ENCODE results near the gene CD79A.

CD79A gene

DNA sequence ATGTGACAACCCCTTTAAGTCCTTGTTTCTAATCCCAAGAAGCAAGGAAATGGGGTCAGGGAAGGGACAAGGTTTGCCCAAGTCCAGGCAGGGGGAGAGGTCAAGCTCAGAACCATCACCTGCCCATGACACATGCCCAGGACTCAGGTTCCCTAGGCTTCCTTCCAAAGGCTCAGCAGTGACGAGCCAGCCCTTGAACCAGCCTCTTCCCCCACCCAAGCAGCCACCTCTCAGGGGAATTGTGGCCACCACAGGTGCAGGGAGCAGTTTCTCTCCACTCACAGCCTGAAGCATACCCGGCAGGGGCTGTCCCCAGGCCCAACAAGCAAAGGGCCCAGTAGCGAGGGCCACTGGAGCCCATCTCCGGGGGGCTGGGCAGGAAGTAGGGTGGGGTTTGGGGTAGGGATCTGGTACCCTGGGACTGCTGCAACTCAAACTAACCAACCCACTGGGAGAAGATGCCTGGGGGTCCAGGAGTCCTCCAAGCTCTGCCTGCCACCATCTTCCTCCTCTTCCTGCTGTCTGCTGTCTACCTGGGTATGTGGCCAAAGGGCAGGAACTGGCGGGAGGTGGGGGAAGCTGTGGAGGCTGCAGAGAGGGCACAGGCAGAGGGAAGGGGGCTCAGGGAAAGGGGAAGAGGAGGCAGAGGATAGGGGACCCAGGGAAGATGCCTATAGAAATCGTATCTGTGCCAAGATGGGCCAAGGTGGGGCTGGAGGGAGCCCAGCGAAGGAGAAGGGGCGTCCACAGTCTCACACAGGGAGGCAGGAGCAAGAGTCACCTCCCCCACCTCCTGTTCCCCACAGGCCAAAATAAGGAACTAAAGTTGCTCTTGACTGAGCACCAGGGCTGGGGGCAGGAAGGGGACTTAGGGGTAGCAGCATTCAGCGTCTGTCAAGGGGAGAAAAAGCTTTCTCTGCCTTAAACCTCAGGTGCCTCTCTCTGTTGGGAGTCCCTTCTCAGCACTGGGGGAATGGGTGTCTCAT, at the start of gene CD79A:
Gene CD79A, plus strand, starts transcription at position 433 of the 986 bp plus-strand sequence. Its CDS starts 26 bp downstream, at position 459.
- FAIRE-seq: no peak

DNA sequence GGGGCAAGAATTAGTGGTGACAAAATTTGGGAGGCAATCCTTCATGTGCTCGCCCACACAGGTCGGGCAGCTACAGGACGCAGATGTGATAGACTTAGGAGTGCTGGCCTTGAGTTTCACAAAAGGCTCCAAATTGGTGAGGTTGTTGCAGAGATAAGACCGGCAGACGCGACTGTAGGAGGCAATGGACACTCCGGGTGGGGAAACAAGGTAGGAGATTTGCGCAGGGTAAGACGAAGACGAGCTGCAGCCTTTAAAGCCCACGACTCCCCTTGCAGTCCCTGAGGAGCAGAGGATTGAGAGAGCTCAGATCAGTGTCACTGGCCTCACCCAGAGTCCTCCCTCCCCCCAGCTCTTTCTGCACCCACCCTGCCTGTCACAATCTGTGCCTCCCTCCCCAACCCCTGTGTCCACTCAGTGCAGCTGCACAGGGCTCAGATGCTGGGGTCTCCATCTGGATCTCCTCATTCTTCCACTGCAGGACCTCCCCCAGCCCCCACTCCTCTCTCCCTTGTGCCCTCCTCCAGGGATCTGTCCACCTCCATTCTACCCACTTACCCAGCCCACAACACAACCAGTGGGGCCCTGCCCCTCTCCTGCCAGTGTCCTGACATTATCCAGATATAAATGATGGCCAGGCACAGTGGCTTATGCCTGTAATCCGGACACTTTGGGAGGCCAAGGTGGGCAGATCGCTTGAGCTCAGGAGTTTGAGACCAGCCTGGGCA, 38.9 kb upstream of the CD79A start:
- FAIRE-seq: no peak

DNA sequence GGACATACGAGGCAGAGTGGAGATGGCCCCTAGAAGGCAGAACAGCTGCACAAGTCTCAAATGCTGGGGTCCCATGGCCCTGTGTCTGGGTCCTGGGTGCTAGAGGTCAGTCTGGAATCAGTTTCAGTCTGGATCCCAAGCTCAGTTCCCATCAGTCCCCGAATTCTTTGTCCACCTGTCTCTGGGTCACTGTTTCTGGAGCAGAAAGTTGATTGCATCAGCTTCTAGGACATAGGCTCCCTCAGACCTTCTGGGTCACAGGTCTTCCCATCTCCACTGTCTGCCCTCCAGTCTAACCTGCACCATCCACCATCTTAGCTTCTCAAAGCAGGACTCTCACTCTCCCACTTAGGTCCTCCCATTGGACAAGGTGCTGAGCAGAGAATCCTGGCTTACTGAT, 37.9 kb upstream of the CD79A start:
- FAIRE-seq: no peak

DNA sequence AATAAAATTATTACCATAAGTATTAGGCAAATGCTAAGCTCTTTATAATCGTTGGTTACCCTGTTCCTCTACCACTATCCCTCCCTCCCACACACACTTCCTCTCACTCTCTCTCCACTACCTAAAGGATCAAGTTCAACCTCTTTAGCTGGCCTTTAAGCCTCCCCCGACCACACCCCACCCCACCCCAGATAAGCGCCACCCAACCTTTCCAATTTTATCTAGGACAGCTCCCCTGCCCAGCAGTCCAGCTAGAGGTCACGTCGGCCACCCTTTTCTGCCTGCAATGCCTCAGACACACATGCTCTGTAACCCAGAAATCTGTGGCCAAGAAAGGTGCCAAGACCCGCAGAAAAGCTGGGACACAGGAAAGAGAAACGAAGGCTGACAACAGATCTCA, 33.7 kb upstream of the CD79A start:
- no peak for FAIRE-seq

DNA sequence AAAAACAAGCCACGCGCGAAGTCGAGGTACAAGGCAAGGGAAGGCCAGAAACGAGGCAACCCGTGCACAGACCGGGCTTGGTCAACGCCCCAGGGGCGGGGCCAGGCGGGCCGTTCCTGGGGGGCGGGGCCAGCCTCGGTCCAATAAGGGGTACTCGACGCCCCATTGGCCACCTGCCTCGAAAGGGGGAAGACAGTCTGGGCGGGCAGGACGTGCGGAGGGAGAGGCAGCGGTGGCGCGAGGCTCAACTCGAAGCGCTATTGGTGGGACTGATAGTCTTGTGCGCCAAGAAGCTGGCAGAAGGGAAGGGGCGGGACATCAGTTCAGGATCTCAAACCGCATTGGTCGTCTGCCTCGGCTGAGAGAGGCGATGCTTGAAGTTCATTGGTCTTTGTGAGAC, 32.5 kb upstream of the CD79A start, which contains the start of gene LYPD4:
Gene LYPD4, minus strand, starts transcription at position 83 of the 400 bp plus-strand sequence. CDS start 5,398 bp downstream, outside the sequence.
- FAIRE-seq: no peak

- no peak for FAIRE-seq
Observed at GRCh38 chr19:41845001-41845050, 32.3 kb upstream of the CD79A start, which contains the start of gene DMRTC2. Gene DMRTC2, plus strand, starts transcription at chr19:41845042. Its CDS starts 2,387 bp downstream, at chr19:41847429.

DNA sequence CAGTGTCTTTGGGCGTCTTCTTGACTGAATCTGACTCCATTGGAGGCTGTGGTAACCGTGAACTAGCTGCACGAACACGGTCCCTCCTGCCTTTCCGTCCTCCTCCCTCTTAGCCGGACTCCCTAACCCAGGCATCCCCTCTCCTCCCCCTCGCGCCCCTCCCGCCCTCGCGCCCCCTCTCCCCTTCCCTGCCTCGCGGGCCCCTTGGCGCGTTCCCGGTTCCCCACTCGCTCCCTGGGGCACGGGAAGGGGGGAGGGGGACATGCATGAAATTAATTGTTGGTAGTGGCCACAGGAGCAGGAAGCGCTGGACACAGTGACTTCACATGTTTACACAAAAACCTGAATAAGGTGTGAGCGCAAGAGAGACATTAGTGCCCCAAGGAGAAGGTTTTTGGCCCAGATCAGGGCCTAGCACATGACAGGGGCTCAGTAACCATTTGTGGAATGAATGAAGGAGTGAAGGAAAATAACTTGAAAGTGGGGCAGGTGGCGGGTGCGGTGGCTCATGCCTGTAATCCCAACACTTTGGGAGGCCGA, 32.0 kb upstream of the CD79A start:
- FAIRE-seq: no peak

DNA sequence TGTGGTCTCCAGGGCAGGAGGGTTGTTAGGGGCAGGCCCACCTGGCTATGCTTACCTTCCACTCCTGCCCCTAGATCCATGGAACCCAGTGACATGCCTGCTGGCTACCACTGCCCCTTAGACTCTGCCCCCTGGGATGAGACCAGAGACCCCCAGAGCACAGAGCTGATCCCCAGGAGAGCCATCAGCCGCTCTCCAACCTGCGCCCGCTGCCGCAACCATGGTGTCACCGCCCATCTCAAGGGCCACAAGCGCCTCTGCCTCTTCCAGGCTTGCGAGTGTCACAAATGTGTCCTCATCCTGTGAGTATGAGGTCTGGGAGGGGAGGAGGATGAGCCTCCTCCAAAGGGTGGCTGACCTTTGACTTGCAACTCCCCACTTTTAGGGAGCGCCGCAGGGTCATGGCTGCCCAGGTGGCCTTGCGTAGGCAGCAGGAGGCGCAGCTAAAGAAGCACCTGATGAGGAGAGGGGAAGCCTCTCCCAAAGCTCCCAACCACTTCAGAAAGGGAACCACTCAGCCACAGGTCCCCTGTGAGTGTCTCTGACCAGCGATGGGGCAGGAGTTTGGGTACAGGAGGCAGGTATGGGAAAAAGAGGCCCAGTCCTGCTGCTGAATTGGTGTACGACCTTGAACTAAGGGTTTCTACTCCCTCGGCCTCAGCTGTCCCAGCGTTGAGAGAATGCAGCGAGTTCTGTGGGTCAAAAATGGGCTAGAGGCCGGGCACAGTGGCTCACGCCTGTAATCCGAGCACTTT, 29.6 kb upstream of the CD79A start:
- FAIRE-seq: no peak

DNA sequence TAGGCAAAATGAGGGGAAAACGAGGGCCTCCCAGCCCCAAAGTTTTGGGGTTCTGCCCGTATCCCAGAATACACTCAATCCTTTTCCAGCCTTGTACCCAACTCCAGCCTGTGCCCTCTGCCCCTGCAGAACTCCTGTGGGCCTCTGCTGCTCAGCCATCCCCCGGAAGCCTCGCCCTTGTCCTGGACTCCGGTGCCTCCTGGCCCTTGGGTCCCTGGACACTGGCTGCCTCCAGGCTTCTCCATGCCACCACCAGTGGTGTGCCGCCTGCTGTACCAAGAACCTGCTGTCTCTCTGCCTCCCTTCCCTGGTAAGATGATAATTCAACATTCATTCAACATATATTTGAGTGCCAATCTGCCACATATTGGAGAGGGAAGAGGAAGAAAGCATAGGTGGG, 28.4 kb upstream of the CD79A start:
- no peak for FAIRE-seq

- FAIRE-seq: no peak
Observed at GRCh38 chr19:41849067-41849466, 28.0 kb upstream of the CD79A start.

- FAIRE-seq: no peak
Observed at GRCh38 chr19:41850381-41850780, 26.7 kb upstream of the CD79A start.

GRCh38 chr19:41851456-41851855, 25.6 kb upstream of the CD79A start:
- no peak for FAIRE-seq

- FAIRE-seq: no peak
Observed at GRCh38 chr19:41853344-41853743, 23.7 kb upstream of the CD79A start.

- FAIRE-seq: no peak
Observed at GRCh38 chr19:41853768-41854167, 23.3 kb upstream of the CD79A start.

DNA sequence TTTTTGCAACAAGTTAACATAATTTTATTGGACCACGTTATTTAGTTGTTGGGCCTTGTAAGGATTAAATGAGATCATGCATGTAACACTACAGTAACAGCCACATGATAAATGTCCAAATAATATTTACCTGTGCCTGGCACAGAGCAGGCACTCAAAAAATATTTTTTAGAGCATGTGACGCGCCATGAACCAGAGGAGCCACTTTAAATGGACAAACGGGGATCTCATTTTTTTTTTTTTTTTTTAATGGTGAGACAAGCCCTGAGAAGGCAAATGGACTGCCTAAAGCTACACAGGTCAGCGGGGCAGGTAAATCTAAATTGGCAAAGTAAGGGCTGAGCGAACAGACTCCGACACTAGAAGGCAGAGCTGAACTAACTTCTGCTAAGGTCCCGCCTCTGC, 17.9 kb upstream of the CD79A start:
- no peak for FAIRE-seq

GRCh38 chr19:41859618-41860418, 17.3 kb upstream of the CD79A start, which contains the start of gene RPS19:
Gene RPS19, plus strand, starts transcription at chr19:41860255. Its CDS starts 520 bp downstream, at chr19:41860775.
- peak; percentile 99 for FAIRE-seq

DNA sequence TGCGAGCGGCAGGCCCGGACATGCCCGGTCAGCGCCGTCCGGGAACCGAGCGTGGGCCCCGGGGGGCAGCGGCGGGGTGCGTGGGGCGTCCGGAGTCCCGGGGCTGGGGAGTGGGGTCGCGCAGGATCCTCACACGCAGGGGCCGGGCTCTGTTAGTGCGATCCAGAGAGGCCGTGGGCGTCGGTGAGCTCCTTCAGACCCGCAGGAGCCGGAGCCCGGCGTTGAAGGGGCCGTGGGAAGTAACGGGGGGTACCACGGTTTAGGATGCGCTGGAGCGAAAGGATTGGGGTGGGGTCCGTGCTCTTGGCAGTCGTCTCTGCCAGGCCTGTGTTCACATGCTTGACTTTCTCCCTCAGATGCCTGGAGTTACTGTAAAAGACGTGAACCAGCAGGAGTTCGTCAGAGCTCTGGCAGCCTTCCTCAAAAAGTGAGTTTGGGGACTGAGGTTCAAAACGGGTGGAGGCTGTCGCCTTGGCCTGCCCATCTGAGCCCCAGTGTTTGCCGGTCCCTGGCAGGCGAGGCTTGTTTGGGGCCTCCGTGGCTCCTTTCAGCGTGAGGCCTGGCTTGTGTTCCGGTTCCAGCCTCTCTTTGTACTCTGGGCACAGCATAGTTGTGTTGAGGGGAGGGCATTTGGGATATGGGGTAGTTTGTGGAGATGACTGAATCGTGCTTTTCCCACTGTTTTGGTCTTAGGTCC, 16.5 kb upstream of the CD79A start:
- no peak for FAIRE-seq

DNA sequence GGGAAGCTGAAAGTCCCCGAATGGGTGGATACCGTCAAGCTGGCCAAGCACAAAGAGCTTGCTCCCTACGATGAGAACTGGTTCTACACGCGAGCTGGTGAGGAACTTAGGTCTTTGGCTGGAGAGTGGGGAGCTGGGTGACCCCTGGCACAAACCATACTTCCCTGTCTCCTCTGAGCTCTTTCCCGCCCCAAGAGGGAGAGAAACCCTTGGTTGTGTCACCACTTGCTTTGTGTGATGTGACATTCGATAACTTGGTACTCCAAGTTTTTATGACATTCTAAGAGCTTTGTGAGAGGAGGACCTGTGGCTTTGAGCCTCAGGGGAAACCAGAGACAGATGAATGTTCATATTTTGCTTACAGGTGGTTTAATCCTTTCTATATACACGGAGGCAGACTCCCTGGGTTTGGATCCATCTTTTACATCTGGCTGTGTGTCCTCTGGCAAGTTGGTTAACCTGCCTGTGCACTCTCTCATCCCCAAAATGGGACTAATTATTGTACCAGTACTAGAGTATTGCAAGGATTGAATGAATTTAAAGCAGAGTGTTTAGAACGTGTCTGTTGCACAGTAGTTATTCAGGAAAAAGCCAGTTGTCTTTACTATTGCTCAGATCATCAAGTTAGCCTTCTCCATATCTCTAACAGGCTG, 15.8 kb upstream of the CD79A start:
- FAIRE-seq: no peak

DNA sequence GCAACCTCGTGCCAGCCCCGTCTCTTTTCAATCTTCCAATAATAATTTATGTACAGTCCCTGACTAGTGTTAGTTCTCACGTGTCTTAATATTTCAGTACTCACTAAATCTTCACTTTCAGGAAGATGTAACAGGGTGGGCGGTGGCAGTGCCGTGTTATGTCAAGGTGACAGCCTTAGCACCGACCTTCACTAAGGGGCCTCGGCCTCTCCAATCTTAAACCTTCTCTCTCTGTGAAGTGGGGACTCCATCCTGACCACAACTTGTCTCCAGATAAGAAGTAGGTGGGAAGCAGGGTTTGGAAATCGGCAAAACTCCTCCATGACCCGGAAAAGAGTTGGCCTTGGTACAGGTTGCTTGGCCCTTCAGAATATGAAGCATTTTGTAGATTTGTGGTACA, 15.2 kb upstream of the CD79A start:
- FAIRE-seq: no peak

DNA sequence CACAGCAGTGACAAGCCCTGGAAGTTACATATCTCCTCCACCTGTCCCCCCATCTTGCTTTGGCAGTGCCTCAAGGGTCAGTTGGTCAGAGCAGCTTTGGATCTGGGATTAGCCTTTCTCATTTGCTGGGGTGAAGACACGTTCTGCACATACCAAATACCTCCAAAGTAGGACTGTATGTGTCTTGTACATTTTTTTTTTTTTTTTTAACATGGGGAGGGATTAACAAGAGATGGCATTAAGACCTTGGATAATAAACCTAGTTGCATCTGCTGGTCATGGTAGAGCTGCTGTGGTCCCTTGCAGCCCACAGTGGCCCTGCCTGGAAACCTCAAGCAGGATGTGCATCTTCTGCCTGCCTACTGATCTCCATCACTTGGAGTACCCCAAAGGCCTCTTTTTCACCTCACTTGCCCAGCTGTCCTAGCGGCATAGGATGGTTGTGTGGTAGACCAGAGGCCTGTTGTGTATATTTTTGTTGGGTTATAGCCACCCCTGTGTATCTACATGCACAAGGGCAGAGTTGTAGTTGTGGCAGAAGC, 14.6 kb upstream of the CD79A start:
- FAIRE-seq: no peak
